Measurements from ENCODE around the gene SPTSSB.

- TF ChIP-seq EP300 (IDR thresholded peaks at IDR 0.05): no peak
- TF ChIP-seq, protein P1, sequence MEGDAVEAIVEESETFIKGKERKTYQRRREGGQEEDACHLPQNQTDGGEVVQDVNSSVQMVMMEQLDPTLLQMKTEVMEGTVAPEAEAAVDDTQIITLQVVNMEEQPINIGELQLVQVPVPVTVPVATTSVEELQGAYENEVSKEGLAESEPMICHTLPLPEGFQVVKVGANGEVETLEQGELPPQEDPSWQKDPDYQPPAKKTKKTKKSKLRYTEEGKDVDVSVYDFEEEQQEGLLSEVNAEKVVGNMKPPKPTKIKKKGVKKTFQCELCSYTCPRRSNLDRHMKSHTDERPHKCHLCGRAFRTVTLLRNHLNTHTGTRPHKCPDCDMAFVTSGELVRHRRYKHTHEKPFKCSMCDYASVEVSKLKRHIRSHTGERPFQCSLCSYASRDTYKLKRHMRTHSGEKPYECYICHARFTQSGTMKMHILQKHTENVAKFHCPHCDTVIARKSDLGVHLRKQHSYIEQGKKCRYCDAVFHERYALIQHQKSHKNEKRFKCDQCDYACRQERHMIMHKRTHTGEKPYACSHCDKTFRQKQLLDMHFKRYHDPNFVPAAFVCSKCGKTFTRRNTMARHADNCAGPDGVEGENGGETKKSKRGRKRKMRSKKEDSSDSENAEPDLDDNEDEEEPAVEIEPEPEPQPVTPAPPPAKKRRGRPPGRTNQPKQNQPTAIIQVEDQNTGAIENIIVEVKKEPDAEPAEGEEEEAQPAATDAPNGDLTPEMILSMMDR (IDR thresholded peaks at IDR 0.05): no peak
These were observed 18.9 kb upstream of the SPTSSB start for GRCh38 chr3:161390200-161390599.
